Cardiac septum (tissue), 1 donor: Measurements from ENCODE around the gene CLDN6. TPM values are rescaled to one million over a fixed set of nuclear protein-coding genes. Genes with fewer than 3 reads are reported as not detected.

ENCODE experiments used
- DNase-seq: peaks from one replicate; pipeline ENCODE4 v3.0.0-alpha.2; 2020; ENCODE audit warnings: low spot score
- intact Hi-C: fragments of 100-400 bp; cut with DNase I; formaldehyde crosslinking; loops from one replicate; pipeline ENCODE4 v1.14.0; 2022
- total RNA-seq: library from RNA; stranded (reverse); fragmentation: NEBNext Ultra II Directional; extraction: Animal tissue kit (Norgen Biotek cat#: 25700); gene quantifications from one replicate; pipeline ENCODE4 v1.2.1, GENCODE V29; 2021
- donor health status: DM: no; HTN: no; CAD: no.

CLDN6 gene
- total RNA-seq, 1 donor from 2014 or later = 0.16 TPM

DNA sequence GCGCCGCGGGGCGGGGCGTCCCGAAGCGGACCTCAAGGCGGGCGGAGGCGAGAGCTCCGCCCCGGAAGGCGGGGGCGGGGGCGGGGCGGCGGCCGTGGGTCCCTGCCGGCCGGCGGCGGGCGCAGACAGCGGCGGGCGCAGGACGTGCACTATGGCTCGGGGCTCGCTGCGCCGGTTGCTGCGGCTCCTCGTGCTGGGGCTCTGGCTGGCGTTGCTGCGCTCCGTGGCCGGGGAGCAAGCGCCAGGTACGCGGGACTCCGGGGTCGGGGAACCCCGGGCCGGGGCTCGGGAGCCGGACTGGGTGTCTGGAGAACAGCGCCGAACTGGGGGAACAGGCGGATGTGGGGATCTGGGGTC, 2.2 kb upstream of the CLDN6 start, which contains the start of gene TNFRSF12A:
TSS of gene TNFRSF12A (plus strand) at position 122 of the 357 bp plus-strand sequence. CDS start at position 152, 30 bp downstream.
- intact Hi-C loops = loop anchor here (2.0 kb wide), 1 partner anchor 15 kb away; no protein-coding TSS in a partner anchor
- DNase-seq = peak; percentile 93

DNA sequence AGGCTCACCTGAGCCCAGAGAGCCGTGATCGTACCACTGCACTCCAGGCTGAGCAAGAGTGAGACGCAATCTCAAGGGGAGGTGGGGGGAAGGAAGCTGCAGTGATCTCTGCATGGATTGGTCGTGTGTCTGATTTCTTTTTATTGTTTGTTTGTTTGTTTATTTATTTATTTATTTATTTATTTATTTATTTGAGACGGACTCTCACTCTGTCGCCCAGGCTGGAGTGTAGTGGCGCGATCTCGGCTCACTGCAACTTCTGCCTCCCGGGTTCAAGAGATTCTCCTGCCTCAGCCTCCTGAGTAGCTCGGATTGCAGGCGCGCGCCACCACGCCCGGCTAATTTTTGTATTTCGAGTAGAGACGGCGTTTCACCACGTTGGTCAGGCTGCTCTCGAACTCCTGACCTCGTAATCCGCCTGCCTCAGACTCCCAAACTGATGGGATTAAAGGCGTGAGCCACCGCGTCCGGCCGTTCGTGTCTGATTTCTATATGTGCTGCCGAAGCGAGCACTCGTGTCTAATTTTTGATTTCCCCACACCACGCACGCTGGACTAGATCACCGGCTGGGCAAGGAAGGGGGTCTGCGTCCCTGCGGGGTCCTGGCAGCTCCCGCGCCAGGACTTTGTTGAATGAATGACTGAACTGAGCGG, 1.7 kb upstream of the CLDN6 start:
- intact Hi-C loops = loop anchor here (2.0 kb wide), 1 partner anchor 15 kb away; no protein-coding TSS in a partner anchor
- DNase-seq = no peak

- intact Hi-C loops = no loop called here
- no peak for DNase-seq
These were observed 639 bp downstream of the CLDN6 start for GRCh38 chr16:3017344-3017743.

- intact Hi-C loops = no loop called here
- no peak for DNase-seq
These were observed 2.0 kb downstream of the CLDN6 start for GRCh38 chr16:3015865-3016521.

DNA sequence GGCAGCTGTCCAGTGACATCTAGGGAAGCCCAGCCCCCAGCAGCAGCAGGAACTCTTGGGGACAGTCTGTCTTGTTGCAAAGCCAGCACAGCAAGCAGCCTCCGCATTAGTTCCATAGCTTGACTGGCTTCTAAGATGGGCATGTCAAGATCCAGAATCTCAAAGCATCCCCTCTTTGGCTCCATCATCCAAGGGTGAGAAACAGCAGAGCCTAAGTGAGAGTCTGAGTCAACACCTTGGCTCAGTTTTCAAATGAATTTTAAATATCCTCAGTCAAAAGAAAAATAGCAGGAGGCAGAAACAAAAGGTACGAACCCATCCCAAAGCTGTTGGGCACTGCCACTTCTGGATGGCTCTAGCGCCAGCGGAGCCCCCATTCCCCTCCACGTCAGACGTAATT, 3.0 kb downstream of the CLDN6 start:
- DNase-seq = no peak
- intact Hi-C loops = no loop called here

DNA sequence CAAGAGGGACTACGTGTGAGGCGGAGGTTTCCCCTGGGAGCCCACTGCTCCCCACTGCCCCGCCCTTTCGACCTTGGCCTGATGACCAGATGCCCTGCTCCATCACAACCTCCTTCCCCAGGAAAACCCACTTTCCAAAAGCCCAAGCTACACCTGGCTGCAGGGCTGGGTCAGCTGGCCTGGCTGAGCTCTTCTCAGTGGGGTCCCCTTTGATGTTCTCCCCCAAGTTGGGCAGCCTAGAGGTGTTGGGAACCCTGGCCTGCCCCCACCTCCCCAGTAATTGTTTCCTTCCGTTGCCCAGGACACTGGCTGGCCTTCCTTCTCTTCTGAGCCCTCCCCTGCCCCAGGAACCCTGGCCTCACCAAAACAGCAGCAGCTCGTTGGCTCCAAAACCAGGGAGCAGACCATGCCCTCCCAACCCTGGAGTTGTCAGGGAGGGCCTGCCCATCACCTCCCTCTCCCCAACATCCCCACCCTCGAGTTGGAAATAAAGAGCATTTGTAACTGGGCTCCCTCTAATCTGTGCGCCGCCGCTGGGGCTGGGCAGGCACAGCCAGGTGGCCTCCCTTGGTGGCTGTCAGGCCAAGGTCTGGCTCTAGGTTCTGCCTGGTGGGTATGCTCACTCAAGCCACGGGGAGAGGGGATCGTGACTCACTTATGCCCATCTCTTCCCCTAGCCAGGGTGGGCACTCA, 3.8 kb downstream of the CLDN6 start:
- intact Hi-C loops = no loop called here
- DNase-seq = no peak

DNA sequence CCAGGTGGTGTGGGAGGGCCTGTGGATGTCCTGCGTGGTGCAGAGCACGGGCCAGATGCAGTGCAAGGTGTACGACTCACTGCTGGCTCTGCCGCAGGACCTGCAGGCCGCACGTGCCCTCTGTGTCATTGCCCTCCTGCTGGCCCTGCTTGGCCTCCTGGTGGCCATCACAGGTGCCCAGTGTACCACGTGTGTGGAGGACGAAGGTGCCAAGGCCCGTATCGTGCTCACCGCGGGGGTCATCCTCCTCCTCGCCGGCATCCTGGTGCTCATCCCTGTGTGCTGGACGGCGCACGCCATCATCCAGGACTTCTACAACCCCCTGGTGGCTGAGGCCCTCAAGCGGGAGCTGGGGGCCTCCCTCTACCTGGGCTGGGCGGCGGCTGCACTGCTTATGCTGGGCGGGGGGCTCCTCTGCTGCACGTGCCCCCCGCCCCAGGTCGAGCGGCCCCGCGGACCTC, 4.5 kb downstream of the CLDN6 start:
- intact Hi-C loops = no loop called here
- DNase-seq = no peak

GRCh38 chr16:3012828-3013420, 5.1 kb downstream of the CLDN6 start, which contains the start of gene CLDN9:
TSS of gene CLDN9 (plus strand) at chr16:3012923. CDS start at chr16:3013363, 440 bp downstream.
- intact Hi-C loops = no loop called here
- DNase-seq = no peak

DNA sequence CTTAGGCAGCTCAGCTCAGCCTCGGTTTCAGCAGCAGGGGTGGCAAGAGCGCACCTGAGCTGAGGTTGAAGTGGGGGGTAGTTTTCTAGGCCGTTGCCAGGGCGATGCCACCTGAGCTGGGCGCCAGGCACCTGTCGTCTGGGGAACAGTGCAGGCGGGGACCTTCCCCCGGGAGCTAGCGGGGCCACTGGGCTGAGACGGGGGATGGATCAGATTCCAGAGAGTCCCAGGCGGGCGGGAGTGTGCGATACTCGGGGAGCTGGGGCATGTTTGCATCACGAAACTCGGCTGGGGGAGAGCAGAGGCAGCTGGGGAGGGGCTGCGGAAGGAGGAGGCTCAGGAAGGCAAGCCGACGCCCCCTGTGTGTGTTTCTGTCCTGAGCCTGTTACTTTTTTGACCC, 5.7 kb downstream of the CLDN6 start:
- DNase-seq = no peak
- intact Hi-C loops = no loop called here

GRCh38 chr16:3010510-3010909, 7.5 kb downstream of the CLDN6 start:
- DNase-seq = no peak
- intact Hi-C loops = no loop called here

DNA sequence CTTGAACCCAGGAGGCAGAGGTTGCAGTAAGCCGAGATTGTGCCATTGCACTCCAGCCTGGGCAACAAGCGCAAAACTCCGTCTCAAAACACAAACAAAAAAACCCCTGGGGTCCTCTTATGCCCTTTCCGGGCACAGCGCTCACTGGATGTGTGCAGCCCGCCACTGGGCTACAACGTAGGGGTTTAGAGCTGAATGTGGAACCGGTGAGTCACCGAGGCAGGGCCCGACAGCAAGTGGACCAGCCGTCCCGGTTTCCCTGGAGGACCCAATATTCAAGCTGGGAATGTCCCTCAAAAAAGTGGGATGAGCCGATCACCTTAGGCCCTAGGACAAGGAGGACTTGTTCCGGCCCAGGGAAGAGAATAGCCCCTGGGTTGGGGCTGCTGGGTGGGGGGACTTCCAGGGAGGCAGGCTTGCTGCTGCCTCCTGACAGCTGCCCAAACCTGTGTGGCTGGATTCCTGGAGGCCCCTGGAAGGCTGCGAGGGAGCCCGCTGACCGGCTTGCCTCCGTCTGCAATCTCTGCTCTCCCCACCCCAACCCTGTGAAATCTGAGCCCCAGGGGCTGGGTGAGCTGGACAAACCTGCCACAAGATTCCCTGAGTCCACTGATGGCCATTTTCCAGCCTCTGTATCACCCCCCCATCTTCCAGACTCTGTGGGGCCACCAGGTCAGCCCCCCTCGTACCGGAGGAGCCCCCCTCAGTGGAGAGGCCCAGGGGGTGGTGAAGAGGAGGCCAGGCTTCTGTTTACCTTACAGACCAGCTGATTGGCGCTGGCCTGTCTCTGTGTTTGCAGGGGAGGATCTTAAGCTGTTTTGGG, 8.2 kb downstream of the CLDN6 start:
- intact Hi-C loops = no loop called here
- no peak for DNase-seq

- intact Hi-C loops = no loop called here
- no peak for DNase-seq
These were observed 9.3 kb downstream of the CLDN6 start for GRCh38 chr16:3008690-3009037.

DNA sequence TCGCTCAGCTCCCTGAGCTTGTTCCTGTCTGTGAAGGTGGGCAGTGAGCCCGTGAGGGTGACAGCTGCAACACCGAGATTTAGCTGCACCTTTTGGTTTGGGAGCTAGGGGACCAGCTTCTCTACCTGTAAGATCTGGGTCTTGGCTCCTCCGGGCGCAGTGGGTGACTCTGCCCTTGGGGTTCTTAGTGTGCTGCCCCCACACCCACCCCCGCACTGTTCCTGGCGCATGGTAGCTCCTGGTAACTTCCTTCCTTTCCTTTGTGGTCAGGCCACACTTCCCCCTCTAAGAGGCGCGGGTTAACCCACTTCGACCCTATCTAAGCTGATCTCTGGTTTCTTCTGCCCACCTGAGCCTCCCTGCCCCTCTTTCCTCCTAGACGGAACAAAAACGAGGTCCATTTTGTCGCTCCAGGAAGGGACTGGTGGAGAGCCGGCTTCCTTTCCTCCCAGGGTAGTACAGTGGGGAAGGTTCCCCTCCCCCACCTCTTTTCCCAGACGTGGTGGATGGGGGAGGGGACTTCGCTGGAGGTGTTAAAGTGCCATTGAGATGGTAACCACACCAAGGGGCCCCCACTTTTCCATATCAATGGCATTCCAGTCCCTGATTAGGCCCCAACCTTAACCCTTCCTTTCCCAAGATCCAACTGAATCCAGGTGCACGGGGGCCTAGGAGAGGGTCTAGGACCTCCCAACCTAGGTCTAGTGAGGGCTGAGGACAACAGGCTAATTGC, 9.9 kb downstream of the CLDN6 start:
- intact Hi-C loops = no loop called here
- DNase-seq = no peak

DNA sequence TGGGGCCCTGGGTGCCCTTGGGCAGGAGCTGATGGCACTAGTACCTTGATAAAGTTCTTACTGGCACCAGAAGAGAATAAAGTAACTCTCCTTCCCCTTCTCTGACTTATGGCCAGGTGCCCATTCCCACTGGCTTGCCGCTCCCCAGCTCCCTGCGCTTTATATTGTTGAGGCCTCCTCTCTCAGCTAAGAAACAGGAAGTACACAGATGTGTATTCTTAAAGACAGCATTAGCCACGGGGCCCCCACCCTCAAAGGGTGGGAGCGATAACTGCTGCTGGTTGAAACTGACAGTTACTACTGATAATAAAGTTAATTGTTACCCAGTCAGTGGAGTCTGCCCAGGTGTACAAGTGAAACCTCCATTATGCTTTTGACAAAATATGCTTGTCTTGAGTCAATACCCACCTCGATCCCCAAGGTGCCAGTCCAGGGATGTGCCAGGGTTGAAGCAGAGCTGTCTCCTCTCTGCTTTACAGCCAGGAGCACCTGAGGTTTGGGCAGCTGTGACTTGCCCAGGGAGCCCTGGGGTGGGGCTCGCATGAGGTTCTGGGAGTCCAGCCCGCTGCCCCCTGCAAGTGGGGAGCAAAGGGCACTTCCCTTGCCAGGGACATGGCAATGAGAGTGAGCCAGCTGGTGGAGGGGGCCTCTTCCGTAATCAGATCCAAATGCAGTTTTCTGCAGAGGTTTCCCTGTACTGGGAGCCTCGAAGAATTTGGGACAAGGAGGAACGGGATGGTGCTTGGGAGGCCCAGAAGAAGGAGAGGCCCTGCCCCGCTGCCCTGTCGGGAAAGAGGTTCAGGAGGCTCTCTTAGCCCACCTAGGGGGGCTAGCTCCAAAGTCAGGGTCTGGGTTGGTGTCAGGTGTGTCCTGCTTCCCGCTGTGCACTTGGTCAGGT, 10.7 kb downstream of the CLDN6 start:
- no peak for DNase-seq
- intact Hi-C loops = no loop called here

GRCh38 chr16:3004781-3005284, 13.2 kb downstream of the CLDN6 start:
- intact Hi-C loops = loop anchor here (2.0 kb wide), 1 partner anchor 16 kb away; the partner anchor contains the start of gene TNFRSF12A
- no peak for DNase-seq

DNA sequence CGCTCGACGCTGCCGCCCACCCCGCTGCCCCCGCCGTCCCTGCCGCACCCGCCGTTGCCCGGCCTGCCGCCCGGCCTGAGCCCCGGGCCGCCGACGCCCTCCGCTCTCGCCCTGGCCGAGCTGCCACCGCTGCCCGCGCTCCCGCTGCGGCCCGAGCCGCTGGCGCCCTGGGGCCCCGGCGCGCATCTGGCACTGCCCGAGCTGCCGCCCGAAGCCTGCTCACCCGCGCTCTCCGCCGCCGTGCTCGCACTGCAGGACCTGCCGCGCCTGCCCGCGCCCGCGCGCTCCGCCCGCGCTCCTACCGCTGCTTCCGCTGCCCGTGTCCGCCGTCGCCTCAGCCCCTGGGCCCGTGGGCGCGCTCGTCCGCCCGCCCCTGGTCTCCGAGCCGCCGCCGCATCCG, 13.7 kb downstream of the CLDN6 start:
- DNase-seq = no peak
- intact Hi-C loops = loop anchor here (2.0 kb wide), 1 partner anchor 16 kb away; the partner anchor contains the start of gene TNFRSF12A

DNA sequence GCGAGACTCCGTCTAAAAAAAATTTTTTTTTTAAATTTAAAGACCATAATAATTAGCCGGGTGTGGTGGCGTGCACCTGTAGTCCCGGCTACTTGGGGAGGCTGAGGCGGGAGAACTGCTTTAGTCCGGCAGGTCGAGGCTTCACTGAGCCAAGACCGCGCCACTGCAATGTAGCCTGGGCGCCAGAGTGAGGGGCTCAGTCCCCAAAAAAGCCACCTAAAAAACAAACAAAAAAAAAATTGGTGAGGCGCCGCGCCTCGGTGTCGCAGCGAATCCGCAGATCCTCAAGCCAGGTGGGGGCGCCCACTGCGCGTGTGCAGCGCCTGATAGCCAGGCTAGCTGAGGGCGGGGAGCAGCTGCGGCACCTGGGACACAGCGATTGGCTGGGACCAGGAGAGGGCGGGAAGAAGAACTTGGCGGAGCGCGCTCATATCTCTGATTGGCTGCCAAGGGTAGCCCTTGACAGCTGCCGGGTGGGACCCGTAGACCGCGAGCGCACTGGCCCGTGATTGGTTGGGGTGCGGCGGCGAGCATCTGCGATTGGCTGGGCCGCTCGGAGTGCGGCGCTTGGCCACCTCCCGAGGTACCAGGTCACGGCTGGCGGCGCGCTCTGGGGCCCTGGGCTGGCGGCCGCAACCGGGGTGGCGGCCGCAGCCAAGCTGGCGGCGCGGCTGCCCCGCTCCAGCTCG, 14.3 kb downstream of the CLDN6 start:
- intact Hi-C loops = loop anchor here (2.0 kb wide), 1 partner anchor 17 kb away; the partner anchor contains the start of gene TNFRSF12A
- peak; percentile 99 for DNase-seq
